CD1c-positive myeloid dendritic cell (primary cell): ENCODE results near the gene HABP2.

Experiments
- DNase-seq: peaks from one replicate; pipeline ENCODE4 v3.0.0-alpha.2; 2016; ENCODE audit errors: extremely low spot score

HABP2 gene

DNA sequence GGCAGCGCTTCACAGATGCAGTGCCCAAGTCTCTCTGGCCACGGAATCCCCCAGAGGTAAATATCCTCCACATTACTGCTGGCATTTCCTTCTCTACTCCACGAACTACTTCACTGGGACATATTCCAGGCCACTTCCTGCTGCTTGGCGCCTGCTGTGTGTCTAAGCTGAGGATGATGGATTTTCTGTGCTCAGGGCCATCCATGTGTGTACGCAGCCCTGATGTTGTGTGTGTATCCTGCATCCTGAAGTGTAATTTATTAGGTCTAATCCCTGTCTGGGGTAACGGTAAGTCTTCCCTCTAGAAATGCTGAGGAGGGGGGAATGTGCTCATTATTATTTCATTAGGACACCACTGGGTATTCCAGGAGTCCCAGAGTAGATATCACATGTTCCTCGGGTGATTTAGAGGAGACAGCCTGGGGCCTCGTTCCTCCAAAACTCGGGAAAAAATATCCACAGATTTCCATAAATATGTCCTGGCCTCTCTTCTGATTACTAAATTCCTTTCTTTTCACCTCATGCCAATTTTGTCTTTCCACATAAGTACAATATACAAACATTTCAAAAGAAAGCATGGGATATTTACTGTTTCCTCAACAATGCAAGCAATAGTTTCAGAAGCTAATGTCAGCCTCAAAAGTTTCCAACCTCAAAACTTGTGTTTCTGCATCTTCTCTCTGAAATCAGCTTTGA is 25.5 kb upstream of the HABP2 start:
- no peak for DNase-seq

DNA sequence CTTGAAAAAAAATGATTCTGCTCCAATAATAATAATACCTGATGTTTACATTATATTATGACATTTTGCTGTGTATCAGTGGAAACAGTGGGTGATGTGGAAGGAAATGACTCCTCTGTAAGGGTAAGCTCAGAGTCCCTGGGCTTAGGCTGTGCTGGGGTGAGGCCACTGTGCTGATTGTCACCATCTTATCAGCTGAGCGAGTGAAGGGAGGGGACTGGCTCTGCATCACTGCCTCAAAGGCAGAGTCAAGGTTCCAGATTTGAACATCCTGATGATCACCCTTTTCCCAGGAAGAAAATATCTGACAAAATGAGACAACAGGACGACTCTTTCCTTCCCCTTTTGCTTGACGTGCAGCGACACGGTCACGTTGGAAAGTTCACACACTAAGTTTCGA is 24.0 kb upstream of the HABP2 start:
- no peak for DNase-seq

DNA sequence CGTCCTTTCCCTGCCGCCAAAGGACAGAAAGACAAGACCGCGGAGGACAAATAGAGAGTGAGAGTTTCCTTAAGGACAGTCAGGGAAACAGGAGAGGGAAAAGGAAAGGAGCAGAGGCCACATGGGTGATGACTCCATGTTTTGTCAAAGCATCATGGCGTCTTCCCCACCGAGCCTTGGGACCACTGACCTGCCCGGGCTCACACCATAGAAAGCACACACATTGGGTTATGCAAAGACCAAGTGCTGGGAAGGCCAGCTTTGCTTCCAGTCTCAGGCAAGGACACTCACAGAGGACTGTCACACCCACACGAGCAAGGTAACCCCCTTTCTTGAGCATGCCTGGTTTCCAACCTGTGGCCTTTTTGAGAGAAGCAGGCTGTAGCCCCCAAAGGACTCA is 23.3 kb upstream of the HABP2 start:
- DNase-seq: no peak

DNA sequence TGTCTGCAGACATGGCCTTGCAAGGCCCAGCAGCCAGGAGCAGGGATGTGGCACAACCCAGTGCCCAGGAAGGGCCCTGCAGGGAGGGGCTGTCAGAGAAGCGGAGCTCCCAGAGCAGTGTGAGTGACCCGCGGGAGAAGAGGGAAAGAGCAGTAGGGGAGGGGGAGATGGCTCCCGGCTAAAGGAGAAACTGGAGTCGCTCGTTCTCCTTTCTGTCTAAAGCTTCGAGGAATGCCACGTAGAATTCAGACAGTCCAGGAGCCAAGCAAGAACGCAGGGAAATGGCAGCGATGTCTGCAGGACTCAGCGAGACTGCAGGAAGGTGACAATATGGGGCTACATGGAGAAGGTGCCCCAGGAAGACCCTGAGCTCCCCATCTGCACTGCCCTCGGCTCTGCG is 22.4 kb upstream of the HABP2 start:
- DNase-seq: no peak

DNA sequence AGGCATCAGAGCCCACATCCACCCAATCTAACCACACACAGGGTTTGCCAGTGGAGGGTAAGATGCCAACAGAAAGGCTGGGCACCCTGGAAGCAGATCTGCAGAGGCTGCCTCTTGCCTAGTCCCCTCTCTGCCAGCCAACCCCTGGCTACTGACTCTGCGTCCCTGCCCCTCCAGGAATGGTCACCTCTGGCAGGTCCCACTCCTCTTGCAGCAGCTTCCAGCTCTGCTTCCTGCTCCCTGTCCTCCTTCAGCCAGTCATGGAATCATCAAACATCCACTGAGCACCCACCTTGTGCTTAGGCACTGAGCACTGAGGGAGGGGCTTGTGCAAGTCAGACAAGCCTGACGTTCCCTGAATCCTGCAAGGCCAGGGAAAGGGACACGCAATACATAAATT is 20.1 kb upstream of the HABP2 start:
- no peak for DNase-seq

DNA sequence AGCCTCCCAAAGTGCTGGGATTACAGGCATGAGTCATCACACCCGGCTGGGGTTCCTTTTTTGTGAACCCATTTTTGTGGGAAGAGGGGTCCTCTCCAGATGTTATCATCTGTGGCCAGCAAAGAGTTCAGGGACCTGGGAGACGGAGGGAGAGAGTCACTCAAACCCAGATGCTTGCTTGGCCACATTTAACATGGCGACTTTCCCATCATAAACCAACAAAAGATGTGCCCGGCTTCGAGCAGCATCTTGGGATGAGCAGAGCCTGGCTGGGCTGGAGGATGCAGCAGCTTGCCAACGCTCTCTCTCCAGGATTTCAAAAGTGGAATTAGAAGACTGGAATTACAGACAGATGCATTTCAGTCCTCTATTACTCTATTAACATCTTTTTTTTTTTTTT is 19.1 kb upstream of the HABP2 start:
- no peak for DNase-seq

DNA sequence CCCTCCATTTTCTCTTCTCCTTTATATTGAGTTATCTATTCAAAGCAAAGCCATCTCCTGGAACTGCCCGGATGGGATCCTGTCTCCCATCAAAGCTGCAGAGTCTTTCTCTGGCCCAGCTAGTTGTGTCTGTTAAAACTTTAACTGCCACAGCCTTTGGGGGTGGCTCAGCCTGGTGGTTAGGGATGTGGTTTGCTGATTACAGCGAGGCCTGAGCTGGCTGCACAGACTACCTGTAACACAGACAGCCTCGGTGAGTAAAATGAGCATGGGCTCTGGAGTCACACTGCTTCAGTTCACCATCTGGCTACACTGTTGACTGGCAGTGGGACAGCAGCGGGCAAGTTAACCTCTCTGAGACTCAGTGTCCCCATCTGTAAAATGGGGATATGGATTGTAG is 18.4 kb upstream of the HABP2 start:
- DNase-seq: no peak

DNA sequence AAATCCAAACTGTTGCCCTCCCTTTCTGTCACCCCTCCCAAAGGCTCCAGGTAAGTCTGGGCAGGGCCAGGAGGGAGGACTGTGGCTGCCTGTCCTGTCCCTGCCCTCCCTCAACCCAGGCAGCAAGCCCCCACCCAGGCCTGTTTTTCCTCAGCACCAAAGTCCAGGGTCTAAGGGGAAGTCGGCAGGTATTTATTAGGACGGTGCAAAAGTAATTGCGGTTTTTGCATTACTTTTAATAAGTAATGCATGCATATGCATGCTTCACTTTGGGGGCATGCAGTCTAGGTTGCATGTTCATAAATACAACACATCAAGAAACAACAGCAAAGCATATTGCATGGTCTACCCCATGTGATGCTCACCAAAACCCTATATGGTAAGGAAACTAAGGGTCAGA is 15.2 kb upstream of the HABP2 start:
- DNase-seq: no peak

DNA sequence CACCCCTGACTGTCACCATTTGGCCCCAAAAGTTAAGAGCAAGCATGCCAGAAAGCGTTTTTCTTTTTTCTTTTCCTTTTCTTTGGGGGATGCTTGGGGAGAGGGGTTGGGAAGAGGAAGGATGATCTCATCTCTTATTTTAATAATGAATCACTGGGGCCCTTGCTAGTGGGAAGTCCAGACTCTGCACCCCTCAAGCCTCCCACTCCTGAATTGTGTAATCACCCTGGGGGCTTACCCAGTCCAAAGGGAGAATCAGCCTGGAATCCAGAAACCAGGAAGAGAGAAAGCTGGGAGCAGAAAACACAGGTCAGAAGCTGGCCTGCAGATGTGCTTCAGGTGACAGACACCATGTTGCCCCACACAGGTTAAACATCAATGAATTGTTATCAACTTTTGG is 14.7 kb upstream of the HABP2 start:
- no peak for DNase-seq

DNA sequence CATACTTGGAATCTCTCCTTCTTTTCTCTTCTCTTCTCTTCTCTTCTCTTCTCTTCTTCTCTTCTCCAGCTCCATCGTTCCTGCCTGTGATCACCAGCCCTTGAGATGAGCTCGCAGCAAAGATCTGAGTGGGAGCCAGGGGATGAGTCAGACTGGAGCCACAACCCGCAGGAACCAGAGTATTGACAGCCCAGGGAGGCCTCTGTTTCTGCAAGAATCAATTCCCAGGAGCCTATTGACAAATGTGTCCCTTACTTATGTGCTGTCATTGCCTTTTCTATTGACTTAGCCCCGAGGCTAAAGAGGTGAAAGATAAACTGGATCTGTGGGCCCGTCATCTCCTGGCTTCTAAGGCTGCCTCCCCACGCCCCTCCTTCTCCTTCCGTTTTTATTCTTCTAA is 13.1 kb upstream of the HABP2 start:
- peak; percentile 62 for DNase-seq

DNA sequence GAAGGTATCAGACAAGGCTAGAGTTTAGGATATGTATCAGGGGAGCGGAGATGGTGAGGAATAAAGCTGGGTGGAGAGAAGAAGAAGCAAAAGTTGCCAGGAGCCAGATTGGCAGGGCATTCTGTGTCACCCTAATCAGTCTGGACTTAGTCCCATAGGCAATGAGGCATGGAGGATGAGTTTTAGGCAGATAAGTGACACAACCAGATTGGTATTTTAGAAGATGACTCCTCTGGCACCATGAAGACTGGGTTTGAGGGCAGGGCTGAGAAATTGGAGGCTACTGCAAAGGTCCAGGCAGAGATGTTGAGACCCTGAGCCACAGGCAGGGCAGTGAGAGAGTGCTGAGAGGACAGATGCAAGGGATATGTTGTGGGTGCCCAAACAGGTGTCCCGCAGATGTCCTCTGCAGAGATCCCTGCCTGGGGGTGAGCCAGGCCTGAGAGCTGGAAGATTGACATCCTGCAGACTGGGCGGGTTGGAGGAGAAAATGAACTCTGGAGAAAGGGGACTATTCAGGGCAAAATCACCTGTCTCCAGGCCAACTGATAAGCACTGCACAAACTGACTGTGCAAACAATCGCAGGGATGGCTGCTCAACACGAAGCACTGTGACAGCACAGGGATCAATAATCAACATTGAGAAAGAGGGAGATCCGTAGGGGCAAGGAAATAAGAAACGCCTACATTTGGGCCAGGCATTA is 11.9 kb upstream of the HABP2 start:
- no peak for DNase-seq

DNA sequence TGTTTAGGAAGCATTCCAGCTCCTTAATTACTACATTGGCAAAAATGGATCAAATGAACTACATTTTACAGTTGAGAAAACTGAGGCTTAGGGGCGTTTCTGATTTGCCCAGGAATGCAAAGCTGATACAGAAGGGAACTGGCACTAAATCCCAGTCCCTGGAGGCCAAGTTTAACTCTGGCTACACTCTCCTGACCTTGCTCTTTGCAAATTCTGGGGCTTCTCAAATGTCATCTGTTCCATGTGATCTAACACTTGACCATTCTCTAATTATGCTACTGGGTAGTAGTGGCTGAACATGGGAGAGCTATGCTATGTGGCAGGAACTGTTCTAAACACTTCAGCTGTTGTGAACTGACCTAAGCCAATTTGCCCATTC is 11.3 kb upstream of the HABP2 start:
- no peak for DNase-seq

DNA sequence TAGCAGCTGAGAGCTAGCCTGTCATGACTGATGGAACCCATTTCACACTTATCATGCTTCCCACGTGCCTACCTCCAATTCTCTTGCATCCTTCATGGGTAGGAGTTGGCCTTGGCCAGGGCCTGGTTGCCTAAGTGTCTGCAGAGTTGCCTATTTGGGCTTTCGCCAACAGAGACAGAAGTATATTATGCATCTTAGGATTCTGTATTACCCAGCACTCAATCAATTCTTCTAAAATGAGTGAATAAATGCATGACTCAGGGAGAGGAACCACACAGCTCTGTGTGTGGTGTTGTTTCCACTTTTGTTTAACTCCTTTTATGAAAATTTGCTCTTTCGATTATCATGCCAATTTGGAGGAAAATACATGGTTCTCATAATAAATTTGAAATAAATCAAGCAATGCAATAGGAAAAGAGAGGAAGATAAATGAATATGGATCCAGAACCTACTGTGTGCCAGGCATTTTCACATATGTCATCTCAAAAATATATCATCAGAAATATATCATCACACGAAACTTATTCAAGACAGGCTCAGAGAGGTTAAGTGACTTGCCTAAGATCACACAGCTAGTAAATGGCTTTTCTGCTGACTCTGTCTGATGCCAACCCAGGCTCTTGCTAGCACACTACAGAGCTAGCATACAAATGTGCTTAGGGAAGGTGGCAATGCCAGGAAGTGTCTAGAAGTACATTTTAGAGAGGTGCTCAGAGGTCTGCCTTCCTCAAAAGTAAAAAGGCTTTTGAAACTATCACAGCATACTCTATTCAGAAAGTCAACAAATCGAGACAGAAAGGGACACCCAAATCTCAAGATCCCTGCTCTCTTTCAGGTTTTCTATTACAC is 9.5 kb upstream of the HABP2 start:
- DNase-seq: no peak

DNA sequence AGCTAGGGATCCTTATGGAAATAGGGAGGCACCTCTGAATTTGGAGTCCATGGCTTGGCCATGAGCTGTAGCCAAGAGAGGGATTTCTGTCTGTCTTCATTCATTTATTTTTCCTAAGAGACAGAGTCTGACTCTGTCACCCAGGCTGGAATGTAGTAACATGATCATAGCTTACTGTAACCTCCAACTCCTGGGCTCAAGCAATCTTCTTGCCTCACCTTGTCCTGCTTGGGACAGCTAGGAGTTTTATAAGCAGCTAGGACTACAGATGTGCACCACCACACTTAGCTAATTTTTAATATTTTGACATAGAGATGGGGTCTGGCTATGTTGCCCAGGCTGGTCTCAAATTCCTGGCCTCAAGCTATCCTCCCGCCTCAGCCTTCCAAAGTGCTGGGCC is 8.5 kb upstream of the HABP2 start:
- no peak for DNase-seq

DNA sequence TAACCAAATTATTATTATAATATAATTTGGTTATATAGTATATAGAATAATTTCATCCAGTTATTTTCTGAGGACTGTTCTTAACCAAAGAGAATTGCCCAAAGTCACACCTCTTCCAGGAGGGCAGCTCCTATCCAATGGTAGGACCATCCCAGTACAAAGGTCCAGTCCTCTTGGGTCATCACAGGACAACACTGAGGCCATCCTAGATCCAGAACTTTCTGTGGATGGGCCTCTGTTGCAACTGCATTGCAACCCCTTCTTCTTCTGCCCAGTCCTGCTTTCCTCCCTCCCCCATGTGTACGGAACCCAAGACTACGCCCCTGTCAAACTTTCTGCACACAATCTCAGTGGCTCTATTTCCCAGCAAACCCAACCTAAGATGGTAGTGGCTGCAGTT is 5.4 kb upstream of the HABP2 start:
- DNase-seq: no peak

DNA sequence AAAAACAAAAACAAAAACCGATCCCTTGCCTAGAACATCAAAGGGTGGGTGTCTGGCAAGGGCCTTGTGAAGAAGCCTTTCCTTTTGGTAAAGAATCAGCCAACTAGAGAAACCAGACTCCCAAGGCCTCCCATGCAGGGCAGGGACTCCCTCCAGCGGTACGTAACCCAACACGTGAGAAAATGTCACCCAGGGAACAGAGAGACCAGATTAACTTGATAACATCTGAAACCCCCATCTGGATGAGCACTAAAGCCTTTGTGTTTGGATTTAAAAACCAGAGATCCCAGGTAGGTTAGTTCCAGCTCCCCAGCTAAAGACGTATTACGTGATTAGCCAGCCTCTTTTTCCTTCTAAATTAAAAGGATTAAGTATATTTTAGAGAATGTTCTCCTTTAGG is 3.0 kb upstream of the HABP2 start:
- no peak for DNase-seq

DNA sequence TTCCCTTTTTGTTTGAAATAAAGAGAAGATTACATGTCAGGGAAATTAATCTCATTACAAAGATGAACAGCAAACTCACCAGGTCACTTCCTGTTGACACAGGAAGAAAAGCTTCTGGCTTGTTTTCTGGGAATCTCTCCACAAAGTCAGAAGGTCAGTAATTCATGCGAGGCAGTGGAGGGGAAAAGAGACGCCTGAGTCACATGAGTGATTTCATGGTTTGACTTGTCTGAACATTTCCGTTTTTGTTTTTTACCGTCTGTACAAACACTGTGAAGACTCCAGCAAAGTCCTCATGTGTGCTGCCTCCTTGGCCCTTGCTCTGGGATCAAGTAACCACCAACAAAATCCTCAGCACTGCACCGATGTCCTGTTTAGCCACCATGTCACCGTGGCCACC is 2.5 kb upstream of the HABP2 start:
- DNase-seq: no peak

DNA sequence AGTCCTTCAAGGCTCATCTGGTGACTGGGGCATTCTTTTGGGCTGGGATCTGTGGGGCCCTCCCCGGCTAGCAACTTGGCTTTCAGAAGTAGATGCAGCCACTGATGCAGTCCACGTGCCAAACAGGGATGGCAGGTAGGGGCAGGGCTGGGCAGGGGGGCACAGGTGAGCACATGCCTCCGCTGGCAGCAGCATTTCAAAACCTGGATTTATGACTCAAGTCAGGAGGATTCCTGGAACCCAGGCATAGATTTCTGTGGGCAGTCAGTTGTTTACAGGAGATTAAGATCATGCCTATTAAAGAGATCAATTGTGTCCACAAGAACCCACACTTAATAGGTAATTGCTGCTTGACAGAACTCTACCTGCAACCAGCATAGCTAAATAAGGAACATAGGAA is 839 bp upstream of the HABP2 start:
- DNase-seq: no peak

DNA sequence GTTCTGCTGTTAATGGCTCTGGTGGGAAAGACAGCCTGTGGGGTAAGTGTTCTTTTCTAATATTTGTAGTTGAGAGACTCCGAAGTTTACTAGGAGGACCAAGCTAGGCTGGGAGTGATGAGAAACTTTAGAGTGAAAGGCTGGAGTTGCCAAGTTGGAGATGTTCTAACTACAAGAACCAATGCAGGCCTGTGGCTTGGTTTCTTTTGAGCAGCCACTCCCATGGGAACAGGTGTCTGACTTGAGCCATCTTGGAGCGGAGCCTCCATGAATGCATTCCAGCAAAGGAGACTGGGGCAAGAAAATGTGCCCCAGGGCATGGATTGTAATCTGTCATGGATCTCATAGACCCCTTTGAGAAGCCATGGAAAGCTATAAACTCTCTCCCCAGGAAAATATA is 296 bp downstream of the HABP2 start:
- no peak for DNase-seq

DNA sequence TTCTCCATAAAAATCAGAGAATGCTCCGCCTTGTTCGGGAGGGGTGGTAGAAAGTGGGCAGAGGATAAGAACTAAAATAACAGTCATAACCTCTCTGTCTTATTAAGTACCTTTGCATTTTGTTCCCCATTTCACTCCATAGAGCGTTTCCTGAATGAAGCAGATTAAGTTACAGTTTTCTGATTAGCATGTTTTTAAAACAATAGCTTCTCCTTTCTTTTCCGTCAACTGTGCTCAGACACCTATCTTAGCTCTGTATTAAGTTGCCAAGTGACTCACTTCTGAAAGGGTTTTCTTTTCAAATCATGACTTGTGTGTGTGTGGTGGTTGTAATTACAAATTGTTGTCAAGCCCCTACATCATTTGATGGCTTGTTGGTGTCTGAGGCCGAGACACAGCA is 1.4 kb downstream of the HABP2 start:
- peak; percentile 40 for DNase-seq

DNA sequence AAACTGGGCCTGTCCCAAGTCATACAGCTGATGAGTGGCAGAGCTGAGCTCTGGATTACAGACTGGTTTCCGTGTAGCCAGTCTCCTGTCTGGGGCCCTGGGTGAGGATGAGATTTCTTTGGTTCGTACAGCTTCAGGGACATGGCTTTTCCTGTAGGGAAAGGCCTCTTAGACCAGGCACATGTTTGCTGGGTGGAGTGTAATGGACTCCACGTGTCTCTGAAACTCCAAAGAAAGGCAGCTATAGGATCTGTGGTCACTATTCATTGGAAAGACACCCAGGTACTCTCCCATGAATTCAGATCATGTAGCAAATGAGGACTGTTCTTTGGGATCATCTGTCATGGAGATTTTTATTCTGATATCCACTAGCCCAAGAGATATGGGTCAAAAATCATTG is 2.4 kb downstream of the HABP2 start:
- DNase-seq: no peak

DNA sequence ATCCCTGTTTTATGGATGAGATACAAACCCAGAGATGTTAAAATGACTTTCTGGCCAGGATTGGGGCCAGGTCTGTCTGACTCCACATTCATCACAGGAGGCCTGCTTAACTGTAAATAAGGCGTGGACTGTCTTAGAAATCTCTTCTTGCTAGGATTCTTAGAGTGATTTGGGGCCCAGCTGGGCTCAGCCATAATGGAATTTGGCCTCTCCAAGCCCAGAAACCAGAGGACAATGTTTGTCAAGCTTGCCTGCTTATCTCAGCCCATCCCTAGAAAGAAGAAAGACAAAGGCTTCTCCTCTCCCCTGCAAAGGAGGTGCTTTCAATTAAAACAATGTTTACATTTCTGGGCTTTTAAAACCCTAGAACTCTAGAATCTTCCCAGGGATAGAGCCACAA is 2.9 kb downstream of the HABP2 start:
- DNase-seq: no peak

DNA sequence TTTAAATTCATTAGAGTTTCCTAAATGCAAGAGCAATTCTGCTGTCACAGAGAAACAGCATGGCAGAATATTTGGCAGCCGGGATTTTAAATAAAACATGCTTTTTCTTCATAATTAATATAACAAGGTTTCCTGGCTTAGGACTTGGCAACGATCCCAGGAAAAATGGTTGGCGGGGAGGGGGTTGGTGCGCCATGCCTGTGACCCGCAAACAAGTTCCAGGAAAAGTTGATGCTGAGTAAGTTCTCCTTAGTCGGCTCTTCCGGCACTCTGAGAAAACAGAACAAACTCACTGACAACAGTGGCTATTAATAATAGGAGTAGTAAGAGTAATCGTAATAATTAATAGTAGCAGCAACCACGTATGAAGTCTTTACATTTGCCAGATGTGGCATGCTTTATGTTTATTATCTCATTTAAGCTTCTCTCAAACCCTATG is 4.6 kb downstream of the HABP2 start:
- DNase-seq: peak; percentile 10
